Measurements from ENCODE around the gene MSH3.
"Not testable (repeated sequence)": the region's sequence is repeated elsewhere in the genome, so short reads cannot be mapped to it uniquely, and the experiment has no call there.

The MSH3 gene

DNA sequence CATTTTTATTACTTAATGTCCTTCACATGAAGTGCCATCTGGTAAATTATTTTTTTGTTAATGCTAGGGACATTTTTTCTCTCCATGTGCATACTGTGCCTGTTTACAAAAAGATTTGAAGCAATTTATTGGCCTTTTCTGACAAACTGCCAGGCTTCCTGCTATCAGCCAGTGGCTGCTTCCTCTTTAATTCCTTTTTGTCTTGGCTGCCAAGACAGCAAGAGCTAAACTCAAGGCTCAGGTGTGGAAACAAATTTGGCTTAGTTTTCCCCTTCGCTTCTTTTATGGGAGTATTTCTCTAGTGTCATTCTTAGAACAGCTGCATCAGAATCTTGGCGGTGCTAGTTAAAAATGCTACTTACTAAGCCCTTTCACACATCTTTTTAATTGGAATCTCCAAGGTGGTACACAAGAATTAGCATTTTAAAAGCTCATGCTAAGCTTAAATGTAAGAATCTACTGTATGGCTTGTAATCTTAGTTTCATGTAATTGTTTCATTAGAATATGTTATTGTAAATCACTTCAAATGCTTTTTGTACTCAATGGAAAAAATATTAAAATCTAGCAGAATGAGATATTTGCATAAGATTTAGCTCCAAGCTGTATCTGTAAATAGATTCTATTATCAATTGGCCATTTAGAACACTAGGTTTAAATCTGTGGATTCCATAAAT is 171.5 kb downstream of the MSH3 start:
- H3K27ac ChIP-seq, result no peak overlapping the region
- H3K4me3 ChIP-seq, result no peak overlapping the region

DNA sequence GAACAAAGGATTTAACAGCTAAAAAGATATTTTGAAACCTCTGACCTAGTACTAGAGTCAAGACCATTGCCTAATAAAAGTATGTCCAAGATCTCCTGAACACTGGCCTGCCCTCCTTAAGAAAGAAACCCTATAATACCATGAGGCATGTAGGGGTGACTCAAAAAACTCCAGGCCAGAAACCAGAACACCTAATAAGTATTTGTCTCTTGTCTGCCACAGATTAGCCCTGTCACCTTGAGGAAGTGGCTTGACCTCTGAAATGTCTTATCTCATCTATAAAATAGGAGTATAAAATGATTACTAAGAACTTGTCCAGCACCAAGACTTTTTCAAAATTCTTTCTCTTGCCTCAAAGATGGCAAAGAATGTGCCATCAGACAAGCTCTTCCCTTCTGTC is 180.3 kb downstream of the MSH3 start:
- H3K27ac ChIP-seq, result no peak overlapping the region
- no peak overlapping the region for H3K4me3 ChIP-seq

DNA sequence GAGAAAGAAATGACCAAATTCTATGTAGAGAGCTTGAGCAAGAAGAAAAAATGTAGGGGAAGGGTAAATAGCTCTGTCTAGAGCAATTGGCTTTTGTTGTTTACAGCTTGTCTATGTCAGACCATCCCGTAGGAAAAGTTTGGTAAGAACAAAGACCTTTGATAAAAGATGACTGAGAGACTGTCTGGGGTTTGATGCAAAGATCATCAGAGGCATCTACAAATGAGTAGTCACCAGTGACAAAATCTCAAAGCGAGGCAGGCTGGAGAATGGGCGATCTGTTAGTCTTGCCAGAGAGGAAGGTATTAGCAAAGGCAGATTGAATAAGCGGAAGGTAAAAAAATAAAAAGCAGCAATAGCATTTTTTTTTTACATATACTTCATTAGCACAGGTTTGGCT is 180.7 kb downstream of the MSH3 start:
- Histone ChIP-seq H3K27ac (no peak overlapping the region), H3K4me3 (no peak overlapping the region)

DNA sequence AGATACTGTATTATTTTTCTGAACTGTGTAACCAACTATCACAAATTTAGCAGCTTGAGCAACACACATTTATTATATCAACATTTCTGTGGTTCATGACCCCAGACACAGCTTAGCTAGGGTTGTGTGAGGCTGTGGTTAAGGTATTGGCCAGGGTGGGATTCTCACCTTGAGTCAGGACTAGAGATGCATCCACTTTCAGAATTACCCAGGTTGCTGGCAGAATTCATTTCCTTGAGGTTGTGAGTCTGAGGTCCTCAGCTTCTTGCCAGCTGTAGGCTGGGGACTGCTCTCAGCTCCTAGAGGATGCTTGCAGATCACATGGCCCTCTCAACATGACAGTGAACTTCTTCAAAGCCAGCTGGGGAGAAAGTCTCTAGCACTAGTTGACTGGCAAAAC is 183.2 kb downstream of the MSH3 start:
- no peak overlapping the region for H3K4me3 ChIP-seq
- H3K27ac ChIP-seq, result no peak overlapping the region

DNA sequence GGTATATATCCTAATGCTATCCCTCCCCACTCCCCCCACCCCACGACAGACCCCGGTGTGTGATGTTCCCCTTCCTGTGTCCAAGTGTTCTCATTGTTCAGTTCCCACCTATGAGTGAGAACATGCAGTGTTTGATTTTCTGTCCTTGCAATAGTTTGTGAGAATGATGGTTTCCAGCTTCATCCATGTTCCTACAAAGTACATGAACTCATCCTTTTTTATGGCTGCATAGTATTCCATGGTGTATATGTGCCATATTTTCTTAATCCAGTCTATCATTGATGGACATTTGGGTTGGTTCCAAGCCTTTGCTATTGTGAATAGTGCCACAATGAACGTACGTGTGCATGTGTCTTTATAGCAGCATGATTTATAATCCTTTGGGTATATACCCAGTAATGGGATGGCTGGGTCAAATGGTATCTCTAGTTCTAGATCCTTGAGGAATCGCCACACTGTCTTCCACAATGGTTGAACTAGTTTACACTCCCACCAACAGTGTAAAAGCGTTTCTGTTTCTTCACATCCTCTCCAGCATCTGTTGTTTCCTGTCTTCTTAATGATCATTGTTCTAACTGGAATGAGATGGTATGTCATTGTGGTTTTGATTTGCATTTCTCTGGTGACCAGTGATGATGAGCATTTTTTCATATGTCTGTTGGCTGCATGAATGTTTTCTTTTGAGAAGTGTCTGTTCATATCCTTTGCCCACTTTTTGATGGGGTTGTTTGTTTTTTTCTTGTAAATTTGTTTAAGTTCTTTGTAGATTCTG is 186.8 kb downstream of the MSH3 start:
- H3K4me3 ChIP-seq, H3K27ac ChIP-seq: not testable (repeated sequence)

DNA sequence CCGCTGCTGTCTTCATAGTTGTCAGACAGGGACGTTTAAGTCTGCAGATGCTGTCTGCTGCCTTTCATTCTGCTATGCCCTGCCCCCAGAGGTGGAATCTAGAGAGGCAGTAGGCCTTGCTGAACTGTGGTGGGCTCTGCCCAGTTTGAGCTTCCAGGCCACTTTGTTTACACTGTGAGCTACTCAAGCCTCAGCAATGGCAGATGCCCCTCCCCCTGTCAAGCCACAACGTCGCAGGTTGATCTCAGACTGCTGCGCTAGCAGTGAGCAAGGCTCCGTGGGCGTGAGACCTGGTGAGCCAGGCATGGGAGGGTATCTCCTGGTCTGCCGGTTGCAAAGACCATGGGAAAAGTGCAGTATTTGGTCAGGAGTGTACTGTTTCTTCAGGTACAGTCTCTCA is 192.0 kb downstream of the MSH3 start:
- H3K4me3 ChIP-seq, result not testable (repeated sequence)

DNA sequence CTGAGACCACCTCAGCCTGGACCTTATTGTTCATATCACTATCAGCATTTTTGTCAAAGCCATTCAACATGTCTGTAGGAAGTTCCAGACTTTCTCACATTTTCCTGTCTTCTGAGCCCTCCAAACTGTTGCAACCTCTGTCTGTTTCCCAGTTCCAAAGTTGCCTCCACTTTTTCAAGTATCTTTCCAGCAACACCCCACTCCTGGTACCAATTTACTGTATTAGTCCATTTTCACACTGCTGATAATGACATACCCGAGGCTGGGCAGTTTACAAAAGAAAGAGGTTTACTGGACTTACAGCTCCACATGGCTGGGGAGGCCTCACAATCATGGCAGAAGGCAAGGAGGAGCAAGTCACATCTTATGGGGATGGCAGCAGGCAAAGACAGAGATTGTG is 195.7 kb downstream of the MSH3 start:
- H3K4me3 ChIP-seq, H3K27ac ChIP-seq: not testable (repeated sequence)

More for the DNA sequence above, 192.0 kb downstream of the MSH3 start:
- H3K27ac ChIP-seq, result not testable (repeated sequence)

- H3K4me3 ChIP-seq, result no peak overlapping the region
- no peak overlapping the region for H3K27ac ChIP-seq
Observed at GRCh38 chr5:80852331-80853245, 198.1 kb downstream of the MSH3 start.

- Histone ChIP-seq H3K4me3 (no peak overlapping the region), H3K27ac (no peak overlapping the region)
Observed at GRCh38 chr5:80853413-80853812, 199.0 kb downstream of the MSH3 start.

- Histone ChIP-seq H3K4me3 (no peak overlapping the region), H3K27ac (no peak overlapping the region)
Observed at GRCh38 chr5:80854583-80854982, 200.1 kb downstream of the MSH3 start.

DNA sequence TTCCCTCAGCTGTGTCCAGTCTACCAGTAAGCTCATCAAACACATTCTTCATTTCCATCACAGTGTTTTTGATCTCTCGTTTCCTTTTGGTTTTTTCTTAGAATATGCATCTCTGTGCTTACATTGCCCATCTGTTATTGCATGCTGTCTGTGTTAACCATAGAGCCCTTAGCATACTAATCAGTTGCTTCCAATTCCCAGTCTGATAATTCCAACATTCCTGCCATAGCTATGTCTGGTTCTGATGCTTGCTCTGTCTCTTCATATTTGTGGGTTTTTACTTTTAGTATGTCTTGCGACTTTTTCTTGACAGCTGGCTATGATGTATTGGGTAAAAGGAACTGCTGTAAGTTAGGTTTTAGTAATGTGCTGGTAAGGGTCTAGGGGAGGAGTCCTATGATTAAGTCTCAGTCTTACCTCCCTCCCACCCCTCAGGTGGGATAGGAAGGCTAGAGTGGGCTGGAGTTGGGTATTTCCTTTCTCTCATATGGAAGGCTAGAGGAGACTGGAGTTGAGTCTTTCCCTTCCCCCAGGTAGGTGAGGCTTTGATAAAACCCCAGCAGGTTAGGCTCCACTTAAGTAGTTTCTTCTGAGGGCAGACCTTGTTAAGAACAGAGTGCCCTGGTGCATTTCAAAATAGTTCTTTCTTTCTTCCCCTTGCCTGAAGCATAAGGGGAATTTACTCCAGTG is 206.6 kb downstream of the MSH3 start:
- no peak overlapping the region for H3K27ac ChIP-seq
- no peak overlapping the region for H3K4me3 ChIP-seq

- Histone ChIP-seq H3K27ac (no peak overlapping the region), H3K4me3 (no peak overlapping the region)
Observed at GRCh38 chr5:80863708-80864107, 209.3 kb downstream of the MSH3 start.

DNA sequence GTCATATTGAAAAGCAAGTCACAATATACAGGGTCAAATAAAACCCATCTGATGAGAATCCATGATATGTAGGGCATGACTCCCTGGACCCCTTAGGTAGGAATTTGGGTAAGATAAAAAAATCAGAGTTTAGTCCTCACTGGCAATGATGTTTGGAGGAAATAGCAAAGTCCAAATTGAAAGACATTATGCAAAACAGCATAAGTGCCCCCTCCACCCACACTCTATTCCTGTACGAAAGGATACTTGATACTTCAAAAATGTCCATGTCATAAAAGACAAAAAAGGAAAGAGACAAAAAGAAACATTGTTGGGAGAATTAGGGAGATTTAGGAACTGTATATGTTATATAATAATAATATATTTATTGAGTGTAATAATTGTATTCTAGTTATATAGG is 209.7 kb downstream of the MSH3 start:
- Histone ChIP-seq H3K4me3 (no peak overlapping the region), H3K27ac (no peak overlapping the region)

DNA sequence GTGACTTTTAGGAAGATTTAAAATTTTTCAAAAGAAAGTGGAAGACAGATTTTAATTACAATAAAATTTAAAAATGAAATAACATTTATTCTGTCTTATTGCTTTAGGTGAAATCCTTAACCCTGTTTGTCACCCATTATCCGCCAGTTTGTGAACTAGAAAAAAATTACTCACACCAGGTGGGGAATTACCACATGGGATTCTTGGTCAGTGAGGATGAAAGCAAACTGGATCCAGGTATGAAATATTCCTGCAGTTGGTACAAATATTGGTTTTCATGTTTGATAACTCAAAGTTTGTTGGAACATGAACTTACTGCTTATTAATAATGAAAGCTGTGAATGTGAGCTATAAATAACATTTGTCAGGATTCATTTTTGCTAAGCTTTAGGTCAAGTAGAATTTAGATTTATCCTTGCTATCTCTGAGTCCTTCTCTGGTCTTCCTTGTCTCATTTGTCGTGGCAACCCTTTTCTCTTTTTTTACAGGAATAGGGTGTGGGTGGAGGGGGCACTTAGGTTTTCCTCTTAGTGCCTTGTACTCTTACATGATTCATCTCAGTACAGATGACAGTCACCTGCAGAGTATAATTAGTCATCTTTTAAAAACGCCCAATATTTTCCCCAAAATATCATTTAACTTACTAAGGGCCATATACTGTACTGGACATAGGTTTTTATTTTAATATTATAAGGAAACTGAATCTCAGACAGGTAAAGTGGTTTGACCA is 210.4 kb downstream of the MSH3 start:
- H3K4me3 ChIP-seq, result no peak overlapping the region
- no peak overlapping the region for H3K27ac ChIP-seq

GRCh38 chr5:80865551-80865950 is 211.1 kb downstream of the MSH3 start:
- H3K4me3 ChIP-seq, result no peak overlapping the region
- H3K27ac ChIP-seq, result no peak overlapping the region

GRCh38 chr5:80866371-80866770 is 211.9 kb downstream of the MSH3 start:
- Histone ChIP-seq H3K4me3 (no peak overlapping the region), H3K27ac (no peak overlapping the region)

- no peak overlapping the region for H3K27ac ChIP-seq
Observed at GRCh38 chr5:80867233-80867632, 212.8 kb downstream of the MSH3 start.

GRCh38 chr5:80870442-80870841 is 216.0 kb downstream of the MSH3 start:
- Histone ChIP-seq H3K4me3 (no peak overlapping the region), H3K27ac (no peak overlapping the region)

More at GRCh38 chr5:80867233-80867632, 212.8 kb downstream of the MSH3 start:
- no peak overlapping the region for H3K4me3 ChIP-seq

DNA sequence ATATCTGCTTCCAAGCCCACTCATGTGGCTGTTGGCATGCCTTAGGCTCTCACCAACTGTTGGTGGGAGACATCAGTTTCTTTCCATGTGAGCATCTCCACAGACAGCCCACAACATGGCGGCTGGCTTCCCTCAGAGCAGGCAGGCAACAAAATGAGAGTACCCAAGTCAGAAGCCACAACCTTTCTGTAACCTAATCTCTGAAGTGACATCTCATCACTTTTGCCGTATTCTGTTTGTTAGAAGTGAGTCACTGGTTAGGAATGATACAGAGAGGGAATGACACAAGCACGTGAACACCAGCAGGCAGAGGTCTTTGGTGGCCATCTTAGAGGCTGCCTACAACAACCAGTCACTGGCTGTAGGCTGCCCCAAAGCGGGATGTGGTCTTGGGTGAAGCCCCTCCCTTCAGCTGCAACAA is 217.1 kb downstream of the MSH3 start:
- no peak overlapping the region for H3K4me3 ChIP-seq
- H3K27ac ChIP-seq, result no peak overlapping the region
